ENCODE results near the gene TENM4. TPM values are rescaled to one million over a fixed set of nuclear protein-coding genes. Genes with fewer than 3 reads are reported as not detected.

Gene TENM4
- total RNA-seq, 1 donor from 2014 or later = 5.1 TPM

GRCh38 chr11:79209540-79210266, 231.1 kb downstream of the TENM4 start:
- Mint-ChIP-seq H3K4me1 (peaks cover 11% of the 10 kb centered on the region), H3K4me3 (no peak overlapping the region), H3K27me3 (ENCODE audit: insufficient read depth, low read depth) (peaks cover 2% of the 10 kb centered on the region), H3K9me3 (no peaks in the 10 kb centered on the region), H3K27ac (no peak overlapping the region), H3K36me3 (peaks cover 19% of the 10 kb centered on the region)
- Histone ChIP-seq H3K4me2 (no peak overlapping the region), H3K79me2 (ENCODE audit: low read depth) (no peaks in the 10 kb centered on the region), H3K27ac (no peak overlapping the region), H2AFZ (replicated peaks) (no peak overlapping the region), H3K4me1 (peaks cover 8% of the 10 kb centered on the region), H3K9ac (no peak overlapping the region), H3F3A (ENCODE audit: low read depth) (no peaks in the 10 kb centered on the region), H3K27me3 (no peaks in the 10 kb centered on the region), H3K9me3 (ENCODE audit: low read depth) (no peaks in the 10 kb centered on the region), H3K36me3 (no peaks in the 10 kb centered on the region), H4K20me1 (ENCODE audit: low read depth) (no peaks in the 10 kb centered on the region), H3K4me3 (no peak overlapping the region)
- TF ChIP-seq EZH2phosphoT487 (IDR thresholded peaks at IDR 0.05) (no peak), EZH2 (IDR thresholded peaks at IDR 0.05) (no peak), CTCF (IDR thresholded peaks at IDR 0.05) (no peak)
- no peak for DNase-seq (ENCODE audit: low spot score)

- no peak for DNase-seq (ENCODE audit: low spot score)
- Histone ChIP-seq H3K79me2 (ENCODE audit: low read depth) (no peaks in the 10 kb centered on the region), H3K27ac (no peak overlapping the region), H3K4me2 (no peak overlapping the region), H2AFZ (replicated peaks) (no peak overlapping the region), H4K20me1 (ENCODE audit: low read depth) (no peaks in the 10 kb centered on the region), H3K27me3 (no peaks in the 10 kb centered on the region), H3K4me3 (no peak overlapping the region), H3K9ac (no peak overlapping the region), H3K4me1 (peaks cover 8% of the 10 kb centered on the region), H3F3A (ENCODE audit: low read depth) (no peaks in the 10 kb centered on the region), H3K9me3 (ENCODE audit: low read depth) (no peaks in the 10 kb centered on the region), H3K36me3 (no peaks in the 10 kb centered on the region)
- no peak for TF ChIP-seq CTCF (IDR thresholded peaks at IDR 0.05)
- TF ChIP-seq EZH2 (IDR thresholded peaks at IDR 0.05) = no peak
- no peak for TF ChIP-seq EZH2phosphoT487 (IDR thresholded peaks at IDR 0.05)
- Mint-ChIP-seq H3K9me3 (no peaks in the 10 kb centered on the region), H3K4me1 (peaks cover 8% of the 10 kb centered on the region), H3K36me3 (peaks cover 9% of the 10 kb centered on the region), H3K27ac (no peak overlapping the region), H3K27me3 (ENCODE audit: insufficient read depth, low read depth) (peaks cover 2% of the 10 kb centered on the region), H3K4me3 (no peak overlapping the region)
Measured at GRCh38 chr11:79208126-79208525, 232.7 kb downstream of the TENM4 start.

GRCh38 chr11:79206951-79207350, 233.9 kb downstream of the TENM4 start:
- Mint-ChIP-seq H3K27ac (no peak overlapping the region), H3K4me3 (no peak overlapping the region), H3K9me3 (no peaks in the 10 kb centered on the region), H3K4me1 (no peaks in the 10 kb centered on the region), H3K36me3 (peaks cover 4% of the 10 kb centered on the region), H3K27me3 (ENCODE audit: insufficient read depth, low read depth) (peaks cover 2% of the 10 kb centered on the region)
- no peaks in the 10 kb centered on the region for H3K27me3 ChIP-seq
- H3K27ac ChIP-seq = no peak overlapping the region
- no peak overlapping the region for H3K4me2 ChIP-seq
- no peaks in the 10 kb centered on the region for H3K79me2 ChIP-seq (ENCODE audit: low read depth)
- H3K36me3 ChIP-seq = no peaks in the 10 kb centered on the region
- DNase-seq (ENCODE audit: low spot score) = no peak
- H2AFZ ChIP-seq (replicated peaks) = no peak overlapping the region
- no peaks in the 10 kb centered on the region for H3K4me1 ChIP-seq
- no peaks in the 10 kb centered on the region for H3K9me3 ChIP-seq (ENCODE audit: low read depth)
- H3K4me3 ChIP-seq = no peak overlapping the region
- TF ChIP-seq CTCF (IDR thresholded peaks at IDR 0.05) = no peak
- TF ChIP-seq EZH2phosphoT487 (IDR thresholded peaks at IDR 0.05) = no peak
- no peak for TF ChIP-seq EZH2 (IDR thresholded peaks at IDR 0.05)
- H3F3A ChIP-seq (ENCODE audit: low read depth) = no peaks in the 10 kb centered on the region
- no peaks in the 10 kb centered on the region for H4K20me1 ChIP-seq (ENCODE audit: low read depth)
- H3K9ac ChIP-seq = no peak overlapping the region

Measured in neural progenitor cell (in vitro differentiated cells).